NCI-H2081 treated with DMSO at 0.1 percent for 48 hours (cell line): ENCODE data around the gene NUP42.
"Not testable (repeated sequence)": the region's sequence is repeated elsewhere in the genome, so short reads cannot be mapped to it uniquely, and the experiment has no call there.

Experiments
- DNase-seq: peaks from one replicate; lab custom pipeline; 2025; lab: John Stamatoyannopoulos, UW

Gene NUP42

GRCh38 chr7:23204241-23204640, 22.4 kb downstream of the NUP42 start:
- DNase-seq, result no peak

GRCh38 chr7:23205577-23205908, 23.7 kb downstream of the NUP42 start:
- DNase-seq, result no peak

GRCh38 chr7:23205909-23206767, 24.3 kb downstream of the NUP42 start:
- DNase-seq, result no peak

DNA sequence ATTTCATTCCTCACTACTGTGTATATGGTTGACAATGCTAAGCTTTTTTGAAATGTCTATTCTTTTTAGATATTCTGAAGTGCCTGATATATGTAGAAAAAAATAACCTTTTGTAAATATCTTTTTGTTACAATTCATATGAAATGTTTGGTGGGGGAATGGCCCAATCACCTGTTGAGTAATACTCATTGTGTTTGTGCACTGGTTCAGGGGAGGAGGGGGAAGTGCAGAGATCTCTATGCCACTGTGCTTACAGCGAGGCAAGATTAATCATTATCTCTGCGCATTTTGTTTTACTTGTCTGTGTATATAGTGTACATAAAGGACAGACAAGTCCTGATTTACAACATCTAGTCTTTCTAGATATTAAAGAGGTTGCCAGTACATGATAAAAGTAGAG, 25.2 kb downstream of the NUP42 start:
- DNase-seq, result no peak

DNA sequence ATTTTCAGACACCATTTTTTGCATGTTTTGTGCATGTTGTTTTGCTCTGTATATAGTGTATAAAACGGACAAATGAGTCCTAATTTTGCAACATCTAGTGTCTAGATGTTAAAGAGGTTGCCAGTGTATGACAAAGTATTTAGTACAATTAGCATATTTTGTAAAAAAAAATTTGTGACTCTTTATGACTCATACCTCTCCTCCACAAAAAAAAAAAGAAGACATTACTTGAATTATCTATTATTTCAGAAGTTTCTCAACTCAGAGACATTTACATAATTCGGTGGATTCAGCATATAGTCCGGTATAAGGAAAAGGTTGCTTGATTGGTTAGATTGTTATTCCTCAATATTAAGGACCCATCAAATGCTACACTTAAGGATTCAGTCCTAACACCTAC, 26.0 kb downstream of the NUP42 start:
- no peak for DNase-seq

GRCh38 chr7:23208316-23208715, 26.5 kb downstream of the NUP42 start:
- DNase-seq, result no peak

DNA sequence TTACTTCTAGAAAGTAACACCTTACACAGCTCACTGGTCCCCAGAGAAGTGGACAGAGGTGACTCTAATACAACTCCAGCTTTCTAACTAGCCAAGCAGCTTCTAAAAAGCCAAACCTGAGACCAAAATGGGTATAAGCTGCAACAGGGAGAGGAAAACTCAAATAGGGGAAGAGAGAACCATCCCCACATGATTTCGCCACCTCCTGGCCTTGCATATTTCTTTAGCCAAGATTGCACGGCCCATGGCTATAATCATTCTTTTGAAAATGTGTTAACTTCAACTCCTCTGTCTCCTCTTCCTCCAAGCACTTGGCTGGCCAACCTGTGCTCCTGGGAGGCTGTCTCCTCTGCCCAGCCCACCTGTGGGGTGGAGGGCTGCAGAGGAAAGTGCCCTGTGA, 28.7 kb downstream of the NUP42 start:
- no peak for DNase-seq

GRCh38 chr7:23211589-23211988, 29.7 kb downstream of the NUP42 start:
- DNase-seq, result no peak

DNA sequence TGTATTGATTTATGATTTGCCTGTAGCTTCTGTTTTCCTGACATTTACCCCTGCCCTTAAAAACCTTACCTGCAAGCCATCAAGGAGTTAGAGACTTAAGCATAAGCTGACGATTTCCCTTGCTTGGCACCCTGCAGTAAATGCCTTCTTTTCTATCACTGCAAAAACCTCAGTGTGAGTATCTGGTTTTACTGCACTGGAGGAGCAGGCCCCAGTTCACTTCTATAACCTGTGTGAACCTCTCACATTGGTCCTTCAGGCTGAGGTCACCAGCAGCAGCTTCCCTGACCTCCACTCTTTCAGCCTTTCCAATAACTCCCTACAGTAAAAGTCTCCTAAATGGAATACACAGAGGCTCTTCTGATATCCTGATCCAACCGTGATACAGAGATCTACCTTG, 30.5 kb downstream of the NUP42 start:
- no peak for DNase-seq

GRCh38 chr7:23212841-23213240, 31.0 kb downstream of the NUP42 start:
- DNase-seq, result no peak

GRCh38 chr7:23213755-23214154, 31.9 kb downstream of the NUP42 start:
- DNase-seq, result no peak

GRCh38 chr7:23214423-23214822, 32.6 kb downstream of the NUP42 start:
- DNase-seq, result no peak

DNA sequence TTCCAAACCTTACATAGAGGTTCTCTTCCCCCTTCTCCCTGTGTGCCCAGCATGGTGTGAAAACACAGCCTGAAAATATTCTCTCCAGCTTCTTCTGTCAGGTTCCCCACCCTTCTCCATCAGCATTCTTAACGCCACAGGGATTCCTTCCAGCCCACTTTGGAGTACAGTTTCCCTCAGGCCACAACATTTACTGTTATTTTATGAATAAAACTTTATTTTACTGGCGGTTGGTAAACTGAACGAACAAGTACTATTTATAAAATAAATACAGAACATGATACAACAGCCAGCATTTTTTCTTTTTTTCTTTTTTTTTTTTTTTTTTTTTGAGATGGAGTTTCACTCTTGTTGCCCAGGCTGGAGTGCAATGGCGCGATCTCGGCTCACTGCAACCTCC, 33.1 kb downstream of the NUP42 start:
- no peak for DNase-seq

- DNase-seq, result no peak
Measured at GRCh38 chr7:23216021-23216420, 34.2 kb downstream of the NUP42 start.

GRCh38 chr7:23218196-23218595, 36.3 kb downstream of the NUP42 start:
- DNase-seq, result no peak

DNA sequence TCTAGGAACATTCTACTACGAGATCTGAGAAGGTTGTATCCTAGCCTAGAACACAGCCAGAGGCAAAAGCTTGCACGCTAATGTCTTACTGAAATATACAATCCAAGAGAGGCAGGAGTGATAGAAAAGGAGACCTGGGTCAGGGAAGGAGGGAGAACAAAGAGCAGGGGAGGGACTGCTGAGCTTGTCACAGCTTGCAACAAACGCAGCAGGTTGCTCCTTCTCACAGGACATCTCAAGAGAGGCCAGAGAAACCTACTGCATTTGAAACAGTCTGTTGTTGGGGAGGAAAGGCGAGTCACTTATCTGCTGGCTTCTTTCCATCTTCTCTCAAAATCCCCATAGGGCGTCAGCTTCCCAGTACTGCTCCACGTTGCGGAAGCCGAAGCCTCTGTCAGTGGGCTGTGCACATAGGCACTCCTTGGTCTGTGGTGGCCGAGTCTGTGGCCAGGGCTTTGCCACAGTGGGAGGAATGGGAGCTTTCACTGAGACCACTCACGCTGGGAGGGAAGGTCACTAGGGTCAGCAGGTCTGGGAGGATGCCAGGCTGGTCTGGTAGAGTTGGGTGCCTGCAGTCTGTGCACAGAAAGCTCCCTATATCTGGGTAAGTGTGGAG, 39.0 kb downstream of the NUP42 start:
- DNase-seq, result no peak

DNA sequence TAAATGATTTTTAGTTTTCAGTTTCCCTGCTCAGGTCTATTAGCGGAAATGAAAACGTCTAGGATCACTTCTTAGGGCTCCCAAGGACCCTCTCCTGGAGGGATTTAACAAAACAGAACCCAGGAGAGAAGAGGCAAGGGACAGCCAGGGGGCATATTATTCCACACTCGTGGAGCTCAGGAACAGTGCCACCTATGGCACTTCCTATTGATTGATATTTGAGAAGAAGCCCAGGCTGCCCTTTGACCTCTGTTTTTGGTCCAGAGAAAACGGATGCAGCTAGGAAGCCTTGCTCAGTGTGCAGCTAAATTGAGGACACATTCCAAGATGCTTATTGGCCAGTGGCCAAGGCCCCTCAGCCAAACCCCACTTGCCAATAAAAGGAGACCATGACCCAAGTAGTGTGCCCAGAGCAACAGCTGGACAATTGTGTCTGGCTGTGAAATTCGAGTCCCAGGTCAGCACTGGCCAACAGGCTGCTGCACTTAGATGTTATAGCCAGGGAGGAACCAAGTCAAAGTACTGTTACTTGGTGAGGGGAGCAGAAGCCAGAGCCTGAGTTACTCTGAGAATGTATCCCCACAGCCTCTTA, 40.7 kb downstream of the NUP42 start:
- DNase-seq, result no peak

DNA sequence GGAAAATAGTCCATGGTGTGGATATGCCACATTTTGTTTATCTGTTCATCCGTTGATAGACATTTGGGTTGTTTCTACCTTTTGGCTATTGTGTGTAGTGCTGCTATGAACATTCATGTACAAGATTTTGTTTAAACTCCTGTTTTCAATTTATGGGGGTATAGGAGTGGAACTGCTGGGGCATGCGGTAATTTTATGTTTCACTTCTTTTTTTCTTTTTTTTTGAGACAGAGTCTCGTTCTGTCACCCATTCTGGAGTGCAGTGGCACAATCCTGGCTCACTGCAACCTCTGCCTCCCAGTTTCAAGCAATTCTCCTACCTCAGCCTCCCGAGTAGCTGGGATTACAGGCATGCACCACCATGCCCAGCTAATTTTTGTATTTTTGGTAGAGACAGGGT, 42.5 kb downstream of the NUP42 start:
- not testable (repeated sequence) for DNase-seq

GRCh38 chr7:23226844-23227450, 45.1 kb downstream of the NUP42 start:
- DNase-seq, result no peak

DNA sequence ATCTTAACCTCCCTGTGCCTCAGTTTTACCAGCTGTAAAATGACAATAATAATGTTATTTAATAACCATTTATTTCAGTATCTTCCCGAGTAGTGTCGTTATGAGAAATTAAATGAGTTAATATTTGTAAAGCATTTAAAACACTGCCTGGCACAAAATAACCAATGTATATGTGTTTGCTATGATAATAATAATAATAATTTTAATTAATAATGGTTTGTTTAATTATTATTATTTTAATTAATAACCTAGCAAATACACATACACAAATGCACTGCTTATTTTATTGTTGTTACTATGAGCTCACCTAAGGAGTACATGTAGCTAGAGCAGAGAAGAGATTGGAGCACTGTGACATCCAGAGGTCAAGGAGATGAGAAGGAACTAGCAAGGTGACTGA, 46.6 kb downstream of the NUP42 start:
- no peak for DNase-seq

DNA sequence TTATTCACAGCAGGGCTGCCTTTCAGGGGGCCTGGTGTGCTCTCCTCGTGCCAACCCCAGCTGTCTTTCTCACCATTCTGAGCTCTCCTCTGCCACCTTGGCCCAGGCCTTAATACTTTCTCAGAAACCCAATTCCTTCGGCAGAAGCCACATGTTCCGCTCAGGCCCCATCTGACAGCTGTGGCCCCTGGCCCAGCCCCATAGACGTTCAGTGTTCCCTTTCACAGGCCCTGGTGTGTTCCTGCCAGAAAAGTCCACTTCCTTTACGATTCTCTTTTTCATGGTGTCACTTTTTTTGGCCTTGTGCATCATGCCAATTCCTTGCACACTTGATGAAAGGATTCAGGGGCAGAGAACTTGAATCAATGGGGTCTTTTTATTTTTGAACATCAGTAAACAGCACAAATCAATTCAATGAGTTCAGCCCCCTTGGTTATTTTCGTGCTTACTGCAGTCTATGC, 48.8 kb downstream of the NUP42 start:
- DNase-seq, result no peak

DNA sequence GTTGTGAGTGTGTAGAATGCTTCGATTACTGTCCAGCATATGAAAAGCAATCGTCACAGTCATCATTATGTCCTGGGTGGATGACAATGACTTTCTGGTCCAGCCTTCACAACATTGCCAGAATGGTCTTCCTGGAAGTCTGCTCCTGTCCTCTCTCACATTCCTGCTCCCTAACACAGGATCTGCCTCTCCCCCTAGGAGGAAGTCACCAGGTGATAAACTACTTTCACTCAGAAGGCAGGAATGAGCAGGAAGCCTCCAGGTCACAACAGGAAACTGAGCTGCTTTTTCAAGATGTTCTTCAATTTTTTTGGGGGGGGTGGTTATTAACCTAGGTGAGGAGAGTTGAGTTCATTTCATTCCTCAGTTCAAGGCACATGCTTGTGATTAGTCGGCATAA, 51.1 kb downstream of the NUP42 start:
- no peak for DNase-seq
